HCT116 (cell line): ENCODE measurements around the gene TMUB1. TPM values are rescaled to one million over a fixed set of nuclear protein-coding genes. Genes with fewer than 3 reads are reported as not detected.

Experiments used
- ATAC-seq: fragments of 200-7000 bp; cut with Tn5 transposase; 2 replicates; pipeline ENCODE4 v1.9.1; 2020; ENCODE audit warnings: mild to moderate bottlenecking, moderate library complexity
- BruUV-seq: library from RNA; stranded (reverse); fragments of 400-500 nt; replicated peaks from 2 replicates; lab custom pipeline; 2021; lab: Mats Ljungman, UMichigan
- CTCF ChIA-PET: fragments of 300-600 bp; sonication (Branson Sonifier 250); formaldehyde crosslinking; loops from one replicate; lab custom pipeline; 2021; ENCODE audit warnings: antibody characterized with exemption; lab: Charles Lee
- POLR2A ChIA-PET: fragments of 300-600, 350-600 bp; sonication (Branson Sonifier 250); formaldehyde crosslinking; loops from one replicate; lab custom pipeline; 2021; ENCODE audit warnings: antibody characterized with exemption; lab: Charles Lee
- RAD21 ChIA-PET, 2 experiments: fragments of 300-600 bp; sonication (Branson Sonifier 250); formaldehyde crosslinking; loops; one replicate each; lab custom pipeline; 2023; ENCODE audit warnings: low total read pairs in 2 of 2; ENCODE audit not compliant: uncharacterized antibody in 2 of 2, unreplicated experiment in 2 of 2, low non-redundant PET in 1 of 2; lab: Charles Lee
- DNase-seq: peaks from one replicate; pipeline ENCODE4 v3.0.0-alpha.2; 2010; ENCODE audit warnings: low read depth, low spot score
- H2AFZ ChIP-seq: fragments of 200-600 bp; shearing (Covaris generic), sonication (generic); 2 replicates; pipeline ENCODE4 v1.6.1; 2017; ENCODE audit warnings: low read depth, mixed run types, mixed read lengths, antibody characterized with exemption, low read length; ENCODE audit not compliant: poor library complexity, severe bottlenecking
- H3K27ac ChIP-seq: 2 replicates; pipeline ENCODE4 v1.5.1; 2012; ENCODE audit warnings: low read depth, low read length
- H3K27me3 ChIP-seq: fragments of 200-600 bp; sonication (generic); 2 replicates; pipeline ENCODE4 v1.6.1; 2016; ENCODE audit warnings: mixed run types, low read length, mixed read lengths; ENCODE audit not compliant: insufficient read depth
- H3K36me3 ChIP-seq, 2 experiments: fragments of 200-500 bp in 1 of 2; fragments of 200-600 bp in 1 of 2; sonication (Bioruptor generic) in 1 of 2; sonication (generic) in 1 of 2; 2 replicates each; pipeline versions ENCODE4 v1.5.1 to v1.6.1; 2014 to 2016; ENCODE audit warnings: low read length in 2 of 2, inconsistent platforms in 1 of 2, mixed read lengths in 1 of 2, mixed run types in 1 of 2; ENCODE audit not compliant: insufficient read depth in 2 of 2, control insufficient read depth in 1 of 2
- H3K4me1 ChIP-seq, 2 experiments: fragments of 200-600 bp in 1 of 2; sonication (generic) in 1 of 2; 2 replicates each; pipeline versions ENCODE4 v1.5.1 to v1.6.1; 2012 to 2017; ENCODE audit warnings: low read length in 2 of 2, inconsistent platforms in 1 of 2, mild to moderate bottlenecking in 1 of 2, mixed read lengths in 1 of 2, mixed run types in 1 of 2, moderate library complexity in 1 of 2; ENCODE audit not compliant: insufficient read depth in 2 of 2, control insufficient read depth in 1 of 2
- H3K4me2 ChIP-seq: fragments of 200-600 bp; sonication (generic); 2 replicates; pipeline ENCODE4 v1.6.1; 2017; ENCODE audit warnings: mixed run types, low read length, mixed read lengths
- H3K4me3 ChIP-seq, 2 experiments: fragments of 200-600 bp in 1 of 2; sonication (generic) in 1 of 2; replicated peaks in 1 of 2; 2 replicates each; pipeline ENCODE4 v1.5.1; 2011 to 2016; ENCODE audit warnings: low read length in 2 of 2, control low read depth in 1 of 2, low read depth in 1 of 2, mild to moderate bottlenecking in 1 of 2, mixed read lengths in 1 of 2, mixed run types in 1 of 2
- H3K79me2 ChIP-seq: fragments of 200-600 bp; sonication (generic); 2 replicates; pipeline ENCODE4 v1.6.1; 2017; ENCODE audit warnings: mild to moderate bottlenecking, mixed run types, low read length, moderate library complexity, mixed read lengths; ENCODE audit not compliant: insufficient read depth
- H3K9ac ChIP-seq: fragments of 200-600 bp; sonication (generic); 2 replicates; pipeline ENCODE4 v1.6.1; 2016; ENCODE audit warnings: low read length, mixed read lengths
- H3K9me2 ChIP-seq: fragments of 200-600 bp; sonication (generic), shearing (Covaris generic); 2 replicates; pipeline ENCODE4 v1.6.1; 2017; ENCODE audit warnings: mixed run types, mild to moderate bottlenecking, moderate library complexity; ENCODE audit not compliant: insufficient read depth
- H3K9me3 ChIP-seq, 2 experiments: fragments of 200-500 bp in 1 of 2; fragments of 200-600 bp in 1 of 2; sonication (Bioruptor generic) in 1 of 2; sonication (generic) in 1 of 2; 2 replicates each; pipeline ENCODE4 v1.6.1; 2014 to 2017; ENCODE audit warnings: low read length in 2 of 2, mixed read lengths in 2 of 2, inconsistent platforms in 1 of 2, low read depth in 1 of 2, mild to moderate bottlenecking in 1 of 2, mixed run types in 1 of 2, moderate library complexity in 1 of 2; ENCODE audit not compliant: control insufficient read depth in 1 of 2, insufficient read depth in 1 of 2
- H4K20me1 ChIP-seq: fragments of 200-600 bp; sonication (generic), shearing (Covaris generic); 2 replicates; pipeline ENCODE4 v1.6.1; 2017; ENCODE audit warnings: mixed run types, mild to moderate bottlenecking, moderate library complexity; ENCODE audit not compliant: insufficient read depth
- ATF3 ChIP-seq: IDR thresholded peaks from 2 replicates; pipeline ENCODE4 v1.6.1; 2012
- CBX3 ChIP-seq: IDR thresholded peaks from 2 replicates; pipeline ENCODE4 v1.6.1; 2012; ENCODE audit warnings: low read depth
- CEBPB ChIP-seq: IDR thresholded peaks from 2 replicates; pipeline ENCODE4 v1.6.1; 2012; ENCODE audit warnings: low read depth
- CTCF ChIP-seq, 3 experiments: fragments of 200-600 bp in 1 of 3; sonication (generic) in 1 of 3; IDR thresholded peaks in 2 of 3; conservative IDR thresholded peaks in 1 of 3; 2 replicates each; pipeline ENCODE4 v1.5.1; 2012 to 2017; ENCODE audit warnings: low read depth in 2 of 3, low read length in 2 of 3, antibody characterized with exemption in 1 of 3, borderline replicate concordance in 1 of 3, control low read depth in 1 of 3, mild to moderate bottlenecking in 1 of 3, mixed read lengths in 1 of 3, mixed run types in 1 of 3, moderate library complexity in 1 of 3; ENCODE audit not compliant: insufficient read depth in 1 of 3
- ELF1 ChIP-seq: IDR thresholded peaks from 2 replicates; pipeline ENCODE4 v1.6.1; 2012; ENCODE audit warnings: low read depth, borderline replicate concordance
- EZH2 ChIP-seq: fragments of 200-600 bp; sonication (generic); IDR thresholded peaks from 2 replicates; pipeline ENCODE4 v1.6.1; 2017; ENCODE audit warnings: antibody characterized with exemption, mixed run types
- FOSL1 ChIP-seq: IDR thresholded peaks from 2 replicates; pipeline ENCODE4 v1.6.1; 2012; ENCODE audit warnings: low read depth
- RAD21 ChIP-seq: IDR thresholded peaks from 2 replicates; pipeline ENCODE4 v1.6.1; 2012; ENCODE audit warnings: low read depth, mild to moderate bottlenecking
- SIN3A ChIP-seq: IDR thresholded peaks from 2 replicates; pipeline ENCODE4 v1.6.1; 2012; ENCODE audit warnings: low read depth
- SP1 ChIP-seq: IDR thresholded peaks from 2 replicates; pipeline ENCODE4 v1.6.1; 2012; ENCODE audit warnings: low read depth
- SRF ChIP-seq: IDR thresholded peaks from 2 replicates; pipeline ENCODE4 v1.6.1; 2012; ENCODE audit warnings: low read depth
- YY1 ChIP-seq: IDR thresholded peaks from 2 replicates; pipeline ENCODE4 v1.6.1; 2011; ENCODE audit warnings: low read length, low read depth, moderate library complexity, mild to moderate bottlenecking; ENCODE audit not compliant: insufficient replicate concordance; ENCODE audit errors: extremely low read depth
- ZBTB33 ChIP-seq: IDR thresholded peaks from 2 replicates; pipeline ENCODE4 v1.6.1; 2011; ENCODE audit warnings: mild to moderate bottlenecking, low read length, moderate library complexity; ENCODE audit not compliant: insufficient replicate concordance; ENCODE audit errors: extremely low read depth
- ZNF274 ChIP-seq: fragments of 200-500 bp; sonication (Bioruptor generic); IDR thresholded peaks from 2 replicates; pipeline ENCODE4 v1.6.1; 2014; ENCODE audit warnings: mild to moderate bottlenecking, low read depth, low read length, inconsistent platforms
- intact Hi-C: fragments of 100-400 bp; cut with micrococcal nuclease; formaldehyde crosslinking; loops from 2 replicates; pipeline ENCODE4 v1.10.0; 2022
- total RNA-seq: library from RNA; stranded (reverse); gene quantifications from one replicate; pipeline ENCODE4 v1.2.1, GENCODE V29; 2021; ENCODE audit not compliant: unreplicated experiment

TMUB1 gene
- total RNA-seq, 1 experiment from 2014 or later: 75.8 TPM

GRCh38 chr7:151040616-151041375 is 42.5 kb downstream of the TMUB1 start:
- Histone ChIP-seq H3K36me3 (peaks cover 0 to 6% of the 10 kb centered on the region in 2 experiments; a peak in 1 of 4 replicates), H3K4me3 (no peak overlapping the region), H3K9me2 (no peaks in the 10 kb centered on the region), H4K20me1 (no peaks in the 10 kb centered on the region), H3K79me2 (no peaks in the 10 kb centered on the region), H3K4me2 (no peak overlapping the region), H3K9ac (no peak overlapping the region), H3K27me3 (no peaks in the 10 kb centered on the region), H3K27ac (no peak overlapping the region), H3K4me1 (peaks cover 16 to 19% of the 10 kb centered on the region in 2 experiments), H2AFZ (no peak overlapping the region), H3K9me3 (no peaks in the 10 kb centered on the region)
- ATAC-seq: no peak
- no peak for DNase-seq
- no peak for TF ChIP-seq CEBPB
- no peak for TF ChIP-seq SP1
- no peak for TF ChIP-seq CBX3
- TF ChIP-seq ZNF274: no peak
- TF ChIP-seq YY1: no peak
- TF ChIP-seq FOSL1: no peak
- TF ChIP-seq SIN3A: no peak
- TF ChIP-seq ELF1: no peak
- intact Hi-C loops: no loop called here
- CTCF ChIA-PET: no interaction called here
- RAD21 ChIA-PET: no interaction called here
- POLR2A ChIA-PET: no interaction called here
- no TSS peak for BruUV-seq

GRCh38 chr7:151039850-151040548 is 43.3 kb downstream of the TMUB1 start:
- Histone ChIP-seq H3K9ac (no peak overlapping the region), H4K20me1 (no peaks in the 10 kb centered on the region), H3K9me2 (no peaks in the 10 kb centered on the region), H3K27me3 (no peaks in the 10 kb centered on the region), H2AFZ (no peak overlapping the region), H3K79me2 (no peaks in the 10 kb centered on the region), H3K9me3 (no peaks in the 10 kb centered on the region), H3K4me3 (no peak overlapping the region), H3K27ac (no peak overlapping the region; the same call in 1 of the 2 replicates), H3K4me2 (peak overlapping the region; percentile 56), H3K36me3 (peaks cover under 1 to 10% of the 10 kb centered on the region in 2 experiments; a peak in 2 of 4 replicates), H3K4me1 (peaks cover 16 to 19% of the 10 kb centered on the region in 2 experiments)
- ChIA-PET CTCF (no interaction called here), POLR2A (interaction anchor here (2.3 kb wide), 1 partner anchor 12 kb away, joined by 11 read pairs; the partner anchor contains the start of gene ABCB8), RAD21 (no interaction called here)
- DNase-seq (no peak), ATAC-seq (no peak; the same call in none of the 2 replicates)
- intact Hi-C loops: no loop called here
- no TSS peak for BruUV-seq
- no peak for TF ChIP-seq ZBTB33
- no peak for TF ChIP-seq SRF
- TF ChIP-seq SIN3A: no peak
- TF ChIP-seq CBX3: no peak
- TF ChIP-seq ATF3: no peak
- TF ChIP-seq SP1: no peak
- no peak for TF ChIP-seq FOSL1
- TF ChIP-seq CTCF (IDR thresholded peaks at IDR 0.05 in 2 of 3, conservative IDR thresholded peaks at IDR 0.05 in 1 of 3; ENCODE audit: borderline replicate concordance in 1 of 3, insufficient read depth in 1 of 3, low read depth in 2 of 3, low read length in 2 of 3): no peak
- no peak for TF ChIP-seq RAD21
- TF ChIP-seq EZH2: no peak
